Caki2 (cell line): Measurements from ENCODE around the gene KIAA1671. TPM values are rescaled to one million over a fixed set of nuclear protein-coding genes. Genes with fewer than 3 reads are reported as not detected.

Source experiments
- DNase-seq: peaks from one replicate; pipeline ENCODE4 v3.0.0-alpha.2; 2015; ENCODE audit warnings: low read depth
- in situ Hi-C: cut with HindIII; loops from 2 replicates; pipeline ENCODE4 v1.10.0; 2016; ENCODE audit warnings: low sequenced_read_pairs, low pct_unique_long_range_greater_than_20kb, mixed read lengths
- total RNA-seq: library from RNA; depleted of rRNA; stranded (reverse); fragments of >200 nt; shearing (Covaris generic); gene quantifications from 2 replicates; pipeline ENCODE4 v1.2.3, GENCODE V29; 2014; ENCODE audit warnings: low replicate concordance

KIAA1671 gene
- total RNA-seq, 1 experiment from 2014 or later, result 11.7 TPM

DNA sequence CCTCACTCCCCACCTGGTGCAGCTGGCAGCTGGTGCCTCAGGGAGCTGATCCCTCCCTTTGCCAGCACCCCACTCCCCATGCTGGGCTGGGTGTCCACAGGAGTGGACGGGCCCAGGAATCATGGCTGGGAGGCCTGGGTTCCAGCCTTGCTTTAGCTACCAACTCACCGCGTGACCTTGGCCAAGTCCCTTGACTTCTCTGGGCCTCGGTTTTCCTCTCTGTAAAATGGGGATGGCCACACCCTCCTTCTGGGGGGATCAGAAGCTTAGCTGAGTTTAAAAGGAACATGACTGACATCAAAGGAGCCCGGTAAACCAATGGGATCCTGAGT lies 116.9 kb downstream of the KIAA1671 start:
- in situ Hi-C loops, result no loop called here
- DNase-seq, result no peak

- no peak for DNase-seq
- in situ Hi-C loops, result no loop called here
Observed at GRCh38 chr22:25069758-25070481, 117.4 kb downstream of the KIAA1671 start.

DNA sequence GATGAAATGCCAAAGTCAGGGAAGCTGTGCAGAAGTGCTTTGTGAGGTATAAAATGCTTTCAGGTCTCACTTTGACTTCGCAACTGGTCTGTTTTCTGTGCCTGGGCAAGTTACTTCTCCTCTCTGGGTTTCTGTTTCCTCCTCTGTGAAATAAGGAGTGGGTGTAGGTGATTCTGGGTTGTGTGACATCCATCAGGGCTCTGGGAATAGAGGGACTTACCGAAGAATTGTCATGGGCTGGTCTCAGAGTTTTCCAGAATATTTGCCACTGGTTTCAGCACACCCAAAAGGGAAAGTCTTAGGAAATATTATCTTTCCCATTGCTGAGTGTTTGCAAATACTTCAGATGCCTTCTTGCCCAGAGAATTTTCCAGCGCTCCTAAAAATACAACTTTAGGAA lies 118.4 kb downstream of the KIAA1671 start:
- in situ Hi-C loops, result no loop called here
- DNase-seq, result no peak

- DNase-seq, result no peak
- in situ Hi-C loops, result no loop called here
Observed at GRCh38 chr22:25071720-25072119, 119.2 kb downstream of the KIAA1671 start.

GRCh38 chr22:25072406-25072805 lies 119.9 kb downstream of the KIAA1671 start:
- in situ Hi-C loops, result no loop called here
- no peak for DNase-seq

- no peak for DNase-seq
- in situ Hi-C loops, result no loop called here
Observed at GRCh38 chr22:25076336-25076735, 123.8 kb downstream of the KIAA1671 start.

- DNase-seq, result no peak
- in situ Hi-C loops, result no loop called here
Observed at GRCh38 chr22:25077056-25077455, 124.5 kb downstream of the KIAA1671 start.

DNA sequence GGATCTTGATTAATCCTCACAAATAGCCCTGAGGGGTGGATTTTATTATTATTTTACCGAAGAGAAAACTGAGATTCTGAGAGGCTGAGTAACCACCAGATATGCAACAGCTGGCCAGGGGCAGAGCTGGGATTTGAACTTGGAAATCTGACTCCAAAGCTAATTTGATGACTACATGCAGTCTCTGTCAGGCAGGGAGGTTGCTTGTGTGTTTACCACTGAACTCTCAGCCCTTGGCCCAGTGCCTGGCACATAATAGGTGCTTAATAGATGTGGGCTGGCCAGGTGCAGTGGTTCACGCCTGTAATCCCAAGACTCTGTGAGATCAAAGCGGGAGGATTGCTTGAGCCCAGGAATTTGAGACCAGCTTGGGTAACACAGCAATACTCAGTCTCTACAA lies 125.4 kb downstream of the KIAA1671 start:
- no peak for DNase-seq
- in situ Hi-C loops, result no loop called here

- no peak for DNase-seq
- in situ Hi-C loops, result no loop called here
Observed at GRCh38 chr22:25078591-25078990, 126.1 kb downstream of the KIAA1671 start.

DNA sequence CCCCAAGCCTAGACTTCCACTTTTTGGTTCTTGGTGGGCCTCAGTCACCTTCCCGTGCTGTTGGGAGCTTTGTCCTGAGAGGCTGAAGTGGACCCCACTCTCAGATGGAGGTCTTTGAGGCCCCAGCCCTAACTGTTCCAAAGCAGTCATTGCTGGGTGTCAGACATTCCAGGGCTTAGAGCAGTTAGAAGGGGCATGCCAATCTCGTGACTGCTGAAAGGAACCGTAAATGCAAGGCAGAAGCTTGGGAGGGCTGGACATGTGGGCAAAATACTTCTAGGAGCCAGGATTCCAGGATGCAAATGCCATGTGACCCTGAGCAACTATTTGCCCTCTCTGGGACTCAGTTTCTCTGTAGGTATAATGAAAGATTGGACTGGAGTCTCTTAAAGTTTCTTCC lies 128.3 kb downstream of the KIAA1671 start:
- in situ Hi-C loops, result no loop called here
- no peak for DNase-seq

- in situ Hi-C loops, result no loop called here
- DNase-seq, result peak; percentile 41
Observed at GRCh38 chr22:25081409-25081824, 128.9 kb downstream of the KIAA1671 start.

- in situ Hi-C loops, result no loop called here
- DNase-seq, result no peak
Observed at GRCh38 chr22:25082096-25082495, 129.6 kb downstream of the KIAA1671 start.

DNA sequence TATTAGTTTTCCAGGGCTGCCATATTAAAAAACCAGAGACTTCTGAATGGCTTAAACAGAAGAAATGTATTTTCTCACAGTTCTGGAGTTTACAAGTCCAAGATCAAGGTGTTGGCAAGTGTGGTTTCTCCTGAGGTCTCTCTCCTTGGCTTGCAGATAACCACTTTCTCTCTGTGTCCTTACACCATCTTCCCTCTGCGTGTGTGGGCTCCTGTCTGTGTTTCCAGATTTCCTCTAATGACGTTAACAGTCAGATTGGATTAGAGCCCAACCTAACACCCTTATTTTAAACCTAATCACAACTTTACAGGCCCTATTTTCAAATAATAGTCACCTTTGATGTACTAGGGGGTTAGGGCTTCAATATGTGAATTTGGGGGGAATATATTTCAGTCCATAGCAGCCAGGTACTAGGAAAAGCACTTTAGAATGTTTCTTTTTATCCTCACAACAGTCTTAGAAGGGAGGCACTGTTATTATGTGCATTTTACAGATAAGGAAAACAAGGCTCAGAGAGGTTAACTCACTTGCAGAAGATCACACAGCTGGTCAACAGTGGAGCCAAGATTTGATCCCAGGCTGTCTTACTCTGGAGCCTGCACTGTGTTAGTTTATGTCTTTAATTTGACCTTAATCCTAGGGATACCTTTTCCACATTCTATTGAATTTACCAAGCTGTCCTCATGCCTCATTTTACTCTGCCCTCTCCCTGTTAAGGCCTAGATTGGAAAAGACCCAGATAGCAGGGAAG lies 130.7 kb downstream of the KIAA1671 start:
- in situ Hi-C loops, result no loop called here
- DNase-seq, result no peak

DNA sequence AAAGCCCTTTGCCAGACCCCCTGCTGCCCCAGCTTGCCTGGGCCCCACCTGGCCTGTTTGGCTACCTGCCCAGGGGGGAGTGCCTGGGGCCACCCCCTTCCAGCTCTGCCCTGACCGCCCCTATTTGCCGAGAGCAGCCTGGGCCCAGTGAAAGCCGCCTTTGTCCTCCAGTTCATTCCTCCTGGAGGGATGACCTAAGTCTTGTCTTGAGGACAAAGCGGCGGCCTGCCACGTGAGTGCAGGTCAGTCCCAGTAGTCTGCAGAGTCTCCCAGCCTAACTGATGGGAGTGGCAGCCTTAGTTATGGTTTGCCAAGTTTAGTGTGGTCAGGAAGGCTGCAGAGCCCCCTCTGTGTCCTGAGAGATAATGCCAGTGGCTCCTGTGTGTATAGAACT lies 131.3 kb downstream of the KIAA1671 start:
- in situ Hi-C loops, result no loop called here
- DNase-seq, result no peak

DNA sequence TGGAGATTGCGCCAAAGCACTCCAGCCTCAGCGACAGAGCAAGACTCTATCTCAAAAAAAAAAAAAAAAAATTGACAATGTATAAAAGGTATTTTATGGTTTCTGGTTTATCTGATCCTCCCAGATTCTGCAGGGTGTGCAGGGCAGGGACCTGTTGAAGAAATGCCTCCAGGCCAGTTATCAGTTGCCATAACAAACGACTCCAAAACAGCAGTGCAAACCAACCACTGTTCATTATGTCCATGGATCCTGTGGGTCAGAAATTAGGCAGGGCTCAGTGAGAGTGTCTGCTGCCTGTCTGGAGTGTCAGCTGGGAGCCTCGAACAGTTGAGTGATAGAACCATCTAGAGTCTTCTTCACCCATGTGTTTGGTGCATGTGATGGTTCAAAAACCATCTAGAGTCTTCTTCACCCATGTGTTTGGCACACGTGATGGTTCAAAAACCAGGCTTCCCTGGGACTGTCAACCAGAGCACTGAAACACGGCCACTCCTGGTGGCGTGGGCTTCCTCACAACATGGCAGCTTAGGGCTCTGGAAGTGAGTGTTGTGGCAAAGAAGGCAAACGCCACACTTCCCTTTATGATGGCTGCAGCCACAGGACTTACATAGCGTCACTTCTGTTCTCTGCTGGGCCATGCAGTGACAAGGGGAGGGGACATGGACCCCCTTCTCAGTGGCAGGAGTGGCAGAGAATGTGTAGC lies 132.0 kb downstream of the KIAA1671 start:
- in situ Hi-C loops, result no loop called here
- no peak for DNase-seq

- in situ Hi-C loops, result no loop called here
- DNase-seq, result no peak
Observed at GRCh38 chr22:25085156-25085555, 132.6 kb downstream of the KIAA1671 start.

DNA sequence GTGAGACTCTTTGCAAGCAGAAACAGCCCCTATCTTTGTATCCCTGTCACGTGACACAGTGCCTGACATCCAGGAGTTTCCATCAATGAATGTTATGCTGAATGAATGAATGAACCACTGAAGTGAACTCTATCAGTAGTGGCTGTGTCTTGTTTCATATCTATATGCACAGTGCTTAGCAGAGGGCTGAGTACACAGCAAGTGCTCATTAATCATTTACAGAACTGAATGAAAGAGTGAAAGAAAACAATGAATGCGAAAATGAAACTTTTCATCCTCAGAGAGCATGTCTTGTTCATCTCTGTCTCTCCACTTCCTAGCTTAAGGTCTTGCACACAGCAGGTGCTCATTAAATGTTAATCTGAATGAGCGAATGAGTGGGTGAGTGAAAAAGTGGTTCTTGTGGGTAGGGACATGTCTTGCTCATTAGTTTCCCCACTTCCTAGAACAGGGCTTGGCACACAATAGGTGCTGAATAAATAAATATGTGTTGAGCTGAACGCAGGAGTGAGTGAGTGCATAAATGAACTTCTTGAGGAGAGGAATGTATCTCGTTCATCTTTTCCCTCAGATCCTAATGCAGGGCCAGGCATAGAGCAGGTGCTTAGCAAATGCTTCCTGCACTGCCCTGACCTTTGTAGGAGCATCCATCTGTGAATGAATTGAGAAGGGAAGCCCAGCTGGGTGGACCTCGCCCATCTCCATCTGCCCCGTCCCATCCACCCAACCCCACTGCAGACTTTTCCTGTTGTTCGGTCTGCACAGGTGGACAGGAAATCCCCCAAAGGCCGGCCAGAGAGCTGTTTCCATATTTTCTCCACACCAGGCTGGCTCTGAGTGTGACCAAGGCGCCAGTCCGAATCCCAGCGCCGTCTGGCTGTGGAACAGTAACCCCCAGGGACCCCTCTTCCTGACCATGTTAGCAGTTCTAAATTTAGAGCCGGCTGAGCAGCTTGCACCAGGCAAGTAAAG lies 133.7 kb downstream of the KIAA1671 start:
- in situ Hi-C loops, result no loop called here

DNA sequence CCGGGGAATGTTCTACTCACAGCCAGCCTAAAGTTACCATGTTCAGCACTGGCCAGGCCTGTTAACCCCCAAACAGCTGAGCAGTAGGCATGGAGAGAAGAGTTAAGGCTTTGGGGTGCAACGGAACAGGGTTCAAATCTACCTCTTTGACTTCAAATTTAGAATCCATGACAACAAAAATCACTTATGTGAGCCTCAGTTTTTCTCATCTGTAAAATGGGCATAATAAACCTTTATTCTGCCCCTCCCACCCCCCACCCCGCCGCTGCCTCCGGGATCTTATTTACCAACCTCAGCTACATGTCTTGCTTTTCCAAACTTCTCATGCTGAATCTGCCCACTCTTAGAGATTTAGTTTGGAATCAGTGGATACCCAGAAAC lies 134.4 kb downstream of the KIAA1671 start:
- DNase-seq, result no peak
- in situ Hi-C loops, result no loop called here

More for the DNA sequence above, 133.7 kb downstream of the KIAA1671 start:
- peak; percentile 70 for DNase-seq
